Colon (tissue), 2 donors: Measurements from ENCODE around the gene P2RY14.
A peak's percentile ranks its signal among the peaks of the same experiment; 100 is the strongest.
"Not testable (repeated sequence)": the region's sequence is repeated elsewhere in the genome, so short reads cannot be mapped to it uniquely, and the experiment has no call there.

Experiments
- FAIRE-seq: peaks from 2 replicates; lab custom pipeline; 2012; peaks lifted over from hg19 to GRCh38; lab: Jason Lieb, UNC
- donor health status: control.
- donor health status: control.

The P2RY14 gene

GRCh38 chr3:151259664-151260063, 18.7 kb downstream of the P2RY14 start:
- FAIRE-seq: no peak

- FAIRE-seq: no peak
Observed at GRCh38 chr3:151256749-151257148, 21.6 kb downstream of the P2RY14 start.

GRCh38 chr3:151248772-151249337, 29.5 kb downstream of the P2RY14 start:
- no peak for FAIRE-seq

GRCh38 chr3:151242006-151242405, 36.3 kb downstream of the P2RY14 start:
- not testable (repeated sequence) for FAIRE-seq

- peak; percentile 74 for FAIRE-seq
Observed at GRCh38 chr3:151236736-151237135, 41.6 kb downstream of the P2RY14 start.

- no peak for FAIRE-seq
Observed at GRCh38 chr3:151236316-151236715, 42.0 kb downstream of the P2RY14 start.

GRCh38 chr3:151234825-151235224, 43.5 kb downstream of the P2RY14 start:
- no peak for FAIRE-seq

GRCh38 chr3:151232991-151233390, 45.4 kb downstream of the P2RY14 start:
- FAIRE-seq: no peak

GRCh38 chr3:151232403-151232802, 45.9 kb downstream of the P2RY14 start:
- FAIRE-seq: not testable (repeated sequence)

GRCh38 chr3:151230646-151231045, 47.7 kb downstream of the P2RY14 start:
- no peak for FAIRE-seq

GRCh38 chr3:151228666-151229040, 49.7 kb downstream of the P2RY14 start:
- FAIRE-seq: no peak

GRCh38 chr3:151227807-151228665, 50.3 kb downstream of the P2RY14 start:
- no peak for FAIRE-seq

- no peak for FAIRE-seq
Observed at GRCh38 chr3:151227266-151227806, 51.0 kb downstream of the P2RY14 start.

- FAIRE-seq: no peak
Observed at GRCh38 chr3:151226825-151227224, 51.5 kb downstream of the P2RY14 start.

- FAIRE-seq: no peak
Observed at GRCh38 chr3:151226088-151226563, 52.2 kb downstream of the P2RY14 start.

GRCh38 chr3:151225040-151225975, 53.0 kb downstream of the P2RY14 start:
- FAIRE-seq: no peak

GRCh38 chr3:151224268-151224866, 54.0 kb downstream of the P2RY14 start:
- FAIRE-seq: no peak

GRCh38 chr3:151219056-151219455, 59.3 kb downstream of the P2RY14 start:
- no peak for FAIRE-seq

- no peak for FAIRE-seq
Observed at GRCh38 chr3:151218136-151218535, 60.2 kb downstream of the P2RY14 start.

GRCh38 chr3:151216641-151217607, 61.4 kb downstream of the P2RY14 start:
- no peak for FAIRE-seq

GRCh38 chr3:151214459-151214858, 63.9 kb downstream of the P2RY14 start:
- FAIRE-seq: no peak
